ENCODE measurements around the gene CLOCK.

DNA sequence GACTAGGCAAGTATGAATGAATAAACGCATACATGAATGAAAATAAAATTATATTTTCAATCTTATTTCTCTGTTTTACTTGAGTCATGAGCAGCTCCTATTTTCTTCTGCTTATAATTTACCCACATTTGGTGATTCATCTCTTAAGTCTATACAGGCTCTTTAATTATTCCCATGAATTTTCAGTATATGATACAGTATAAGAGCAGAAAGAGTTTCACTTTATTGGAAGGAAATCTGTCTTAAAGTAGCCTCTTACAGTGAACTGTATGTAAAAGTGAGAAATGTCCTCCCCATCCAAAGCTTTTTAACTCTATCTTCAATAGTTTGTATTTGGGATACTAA lies 100.2 kb downstream of the CLOCK start:
- TF ChIP-seq ZNF274 (IDR thresholded peaks at IDR 0.05; ENCODE audit: low read depth, low read length) (no peak), YY1 (IDR thresholded peaks at IDR 0.05; ENCODE audit: insufficient read depth, insufficient read length) (no peak), SUZ12 (IDR thresholded peaks at IDR 0.05; ENCODE audit: extremely low read depth, insufficient read depth, insufficient read length) (no peak)
